ENCODE results near the gene SLC39A11.

The SLC39A11 gene

DNA sequence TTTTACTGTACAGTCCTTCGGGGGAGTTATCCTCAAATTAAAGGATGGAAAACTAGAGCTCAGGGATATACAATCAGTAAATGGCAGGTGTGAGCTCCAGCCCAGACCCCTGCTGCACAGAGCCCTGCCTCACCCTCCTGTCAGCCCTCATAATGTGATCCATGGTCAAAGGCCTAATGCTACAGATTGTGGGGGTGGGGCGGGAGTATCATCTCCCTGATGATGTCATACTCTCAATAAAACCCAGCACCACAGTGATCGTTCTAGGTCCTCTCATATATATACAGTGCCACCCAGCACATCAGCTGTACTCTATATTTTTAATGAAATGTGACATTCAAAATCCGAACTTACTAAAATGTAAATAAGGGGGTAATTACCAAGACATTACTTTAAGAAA is 61.5 kb downstream of the SLC39A11 start:
- H3K27me3 ChIP-seq (ENCODE audit: insufficient read depth, low read depth, severe bottlenecking), result no peaks in the 10 kb centered on the region
- TF ChIP-seq CTCF (IDR thresholded peaks at IDR 0.05; ENCODE audit: low read depth, low read length), result no peak
- H3K27ac ChIP-seq, result peak overlapping the region; percentile 63
- H3K9me3 ChIP-seq (ENCODE audit: severe bottlenecking), result no peaks in the 10 kb centered on the region
- DNase-seq, result peak; percentile 88
- H3K36me3 ChIP-seq, result no peaks in the 10 kb centered on the region; the same call in 1 of the 2 replicates
- no peak overlapping the region for H3K4me3 ChIP-seq (ENCODE audit: low read depth, low read length)

GRCh38 chr17:73030501-73030921 is 62.0 kb downstream of the SLC39A11 start:
- H3K27me3 ChIP-seq (ENCODE audit: insufficient read depth, low read depth, severe bottlenecking), result no peaks in the 10 kb centered on the region
- peak; percentile 71 for DNase-seq
- H3K4me3 ChIP-seq (ENCODE audit: low read depth, low read length), result no peak overlapping the region
- H3K36me3 ChIP-seq, result no peaks in the 10 kb centered on the region; the same call in 1 of the 2 replicates
- peak overlapping the region; percentile 63 for H3K27ac ChIP-seq
- no peaks in the 10 kb centered on the region for H3K9me3 ChIP-seq (ENCODE audit: severe bottlenecking)
- no peak for TF ChIP-seq CTCF (IDR thresholded peaks at IDR 0.05; ENCODE audit: low read depth, low read length)

DNA sequence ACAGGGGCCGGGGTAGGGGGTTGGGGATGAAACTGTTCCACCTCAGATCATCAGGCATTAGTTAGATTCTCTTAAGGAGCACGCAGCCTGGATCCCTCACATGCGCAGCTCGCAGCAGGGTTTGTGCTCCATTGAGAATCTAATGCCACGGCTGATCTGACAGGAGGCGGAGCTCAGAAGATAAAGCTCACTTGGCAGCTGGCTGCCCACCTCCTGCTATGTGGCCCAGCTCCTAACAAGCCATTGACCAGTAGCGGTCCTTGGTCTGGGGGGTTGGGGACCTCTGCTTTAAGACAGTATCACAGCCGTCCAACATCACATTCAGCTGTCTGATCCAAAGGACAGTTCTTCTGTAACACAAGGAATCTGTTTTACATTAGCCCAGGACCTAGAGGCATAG is 62.5 kb downstream of the SLC39A11 start:
- H3K36me3 ChIP-seq, result no peaks in the 10 kb centered on the region; the same call in 1 of the 2 replicates
- TF ChIP-seq CTCF (IDR thresholded peaks at IDR 0.05; ENCODE audit: low read depth, low read length), result no peak
- no peaks in the 10 kb centered on the region for H3K9me3 ChIP-seq (ENCODE audit: severe bottlenecking)
- H3K27ac ChIP-seq, result peak overlapping the region; percentile 63
- H3K27me3 ChIP-seq (ENCODE audit: insufficient read depth, low read depth, severe bottlenecking), result no peaks in the 10 kb centered on the region
- peak; percentile 93 for DNase-seq
- H3K4me3 ChIP-seq (ENCODE audit: low read depth, low read length), result no peak overlapping the region

- H3K27ac ChIP-seq, result peak overlapping the region; percentile 36
- no peak for TF ChIP-seq CTCF (IDR thresholded peaks at IDR 0.05; ENCODE audit: low read depth, low read length)
- no peak for DNase-seq
- no peaks in the 10 kb centered on the region; the same call in 1 of the 2 replicates for H3K36me3 ChIP-seq
- no peaks in the 10 kb centered on the region for H3K27me3 ChIP-seq (ENCODE audit: insufficient read depth, low read depth, severe bottlenecking)
- no peak overlapping the region for H3K4me3 ChIP-seq (ENCODE audit: low read depth, low read length)
- H3K9me3 ChIP-seq (ENCODE audit: severe bottlenecking), result no peaks in the 10 kb centered on the region
Observed at GRCh38 chr17:73029021-73029420, 63.5 kb downstream of the SLC39A11 start.

DNA sequence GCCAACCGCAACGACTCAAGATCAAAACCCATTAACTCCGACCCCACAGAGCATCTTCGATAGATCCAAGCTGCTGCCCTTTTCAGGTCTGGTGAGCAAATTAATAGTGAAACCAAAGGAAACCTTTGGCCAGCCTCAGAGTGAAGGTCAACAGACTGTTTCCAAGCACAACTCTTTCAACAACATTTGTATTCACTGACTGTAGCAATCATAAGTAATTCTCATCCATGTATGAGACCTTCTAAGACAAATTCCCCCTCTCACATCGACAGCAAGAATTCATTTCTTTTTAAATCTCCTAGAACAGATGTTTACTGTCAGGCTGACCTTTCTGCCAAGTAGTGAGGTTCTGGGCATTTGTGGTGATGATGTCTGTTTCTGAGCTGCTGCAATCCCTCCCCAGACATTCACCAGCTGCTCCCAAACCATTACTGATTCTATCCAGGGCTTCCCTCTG is 64.2 kb downstream of the SLC39A11 start:
- DNase-seq, result peak; percentile 33
- TF ChIP-seq CTCF (IDR thresholded peaks at IDR 0.05; ENCODE audit: low read depth, low read length), result no peak
- peaks cover 5% of the 10 kb centered on the region for H3K9me3 ChIP-seq (ENCODE audit: severe bottlenecking)
- no peak overlapping the region for H3K4me3 ChIP-seq (ENCODE audit: low read depth, low read length)
- no peaks in the 10 kb centered on the region for H3K27me3 ChIP-seq (ENCODE audit: insufficient read depth, low read depth, severe bottlenecking)
- H3K36me3 ChIP-seq, result no peaks in the 10 kb centered on the region; the same call in 1 of the 2 replicates
- peak overlapping the region; percentile 46 for H3K27ac ChIP-seq

GRCh38 chr17:73027130-73027741 is 65.3 kb downstream of the SLC39A11 start:
- H3K27me3 ChIP-seq (ENCODE audit: insufficient read depth, low read depth, severe bottlenecking), result no peaks in the 10 kb centered on the region
- H3K9me3 ChIP-seq (ENCODE audit: severe bottlenecking), result peaks cover 5% of the 10 kb centered on the region
- TF ChIP-seq CTCF (IDR thresholded peaks at IDR 0.05; ENCODE audit: low read depth, low read length), result no peak
- H3K36me3 ChIP-seq, result no peaks in the 10 kb centered on the region; the same call in 1 of the 2 replicates
- peak overlapping the region; percentile 46 for H3K27ac ChIP-seq
- no peak for DNase-seq
- no peak overlapping the region for H3K4me3 ChIP-seq (ENCODE audit: low read depth, low read length)

Measured in WERI-Rb-1 (cell line).